ENCODE data around the gene ACVR2B. TPM values are rescaled to one million over a fixed set of nuclear protein-coding genes. Genes with fewer than 3 reads are reported as not detected.

The ACVR2B gene
- total and polyA plus RNA-seq, 2 experiments from 2014 or later, result 27.9 to 98.7 TPM

DNA sequence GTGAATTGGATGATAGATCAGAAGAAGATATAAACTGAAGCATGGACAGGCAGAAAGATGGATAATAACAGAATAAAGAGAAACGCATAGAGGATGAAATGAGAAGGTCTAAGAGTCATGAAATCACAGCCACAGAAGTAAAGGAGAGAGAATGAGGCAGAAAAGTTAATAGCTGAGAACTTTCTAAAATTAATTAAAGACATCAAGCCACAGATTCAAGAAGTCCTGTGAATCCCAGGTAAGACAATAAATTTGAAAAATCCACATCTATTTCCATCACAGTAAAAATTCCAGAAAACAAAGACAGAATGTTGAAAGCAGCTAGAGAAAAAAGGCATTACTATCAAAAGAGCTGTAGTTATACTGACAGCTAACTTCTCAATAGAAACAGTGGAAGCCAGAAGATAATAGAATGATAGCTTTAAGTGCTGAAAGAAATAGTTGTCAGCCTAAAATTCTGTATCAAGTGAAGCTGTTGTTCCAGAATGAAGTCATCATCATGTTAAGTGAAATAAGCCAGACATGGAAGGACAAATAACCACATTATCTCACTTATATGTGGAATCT, 12.0 kb downstream of the ACVR2B start:
- ATAC-seq (no peak), DNase-seq (ENCODE audit: low spot score) (no peak)
- H3K79me2 ChIP-seq (replicated peaks; ENCODE audit: insufficient read depth), result peaks cover 100% of the 10 kb centered on the region
- Mint-ChIP-seq H3K9me3 (peaks cover 39% of the 10 kb centered on the region), H3K4me1 (peaks cover 1% of the 10 kb centered on the region; the same call in 2 of the 3 replicates), H3K27ac (no peak overlapping the region), H3K27me3 (ENCODE audit: insufficient read depth, low read depth, poor library complexity) (peaks cover 2% of the 10 kb centered on the region), H3K4me3 (no peak overlapping the region), H3K36me3 (ENCODE audit: low read depth) (peaks cover 42% of the 10 kb centered on the region)
- peaks cover 67% of the 10 kb centered on the region for H4K20me1 ChIP-seq (replicated peaks; ENCODE audit: insufficient read depth)
- no peaks in the 10 kb centered on the region for H3K27me3 ChIP-seq (ENCODE audit: insufficient read depth)
- H3K4me1 ChIP-seq (ENCODE audit: insufficient read depth), result no peaks in the 10 kb centered on the region; the same call in 1 of the 2 replicates
- H3K4me3 ChIP-seq, result no peak overlapping the region
- H3K4me2 ChIP-seq, result no peak overlapping the region
- H3F3A ChIP-seq (replicated peaks; ENCODE audit: low read depth), result no peaks in the 10 kb centered on the region
- H3K36me3 ChIP-seq (ENCODE audit: insufficient read depth), result no peaks in the 10 kb centered on the region
- H3K27ac ChIP-seq (ENCODE audit: low read depth), result no peak overlapping the region
- no peak overlapping the region for H2AFZ ChIP-seq
- no peak for TF ChIP-seq ZNF331 (CRISPR knock-in tag; IDR thresholded peaks at IDR 0.05; ENCODE audit: low read depth)
- no peak for TF ChIP-seq EZH2phosphoT487 (IDR thresholded peaks at IDR 0.05; ENCODE audit: unreplicated experiment)
- TF ChIP-seq NANOG (IDR thresholded peaks at IDR 0.05; ENCODE audit: borderline replicate concordance), result no peak
- TF ChIP-seq CREB1 (CRISPR knock-in tag; IDR thresholded peaks at IDR 0.05; ENCODE audit: low read depth), result no peak
- TF ChIP-seq EZH2 (IDR thresholded peaks at IDR 0.05; ENCODE audit: low read depth, unreplicated experiment), result no peak
- TF ChIP-seq STAT1 (IDR thresholded peaks at IDR 0.05; ENCODE audit: unreplicated experiment), result no peak
- H3K9me2 ChIP-seq (ENCODE audit: insufficient read depth), result no peaks in the 10 kb centered on the region

DNA sequence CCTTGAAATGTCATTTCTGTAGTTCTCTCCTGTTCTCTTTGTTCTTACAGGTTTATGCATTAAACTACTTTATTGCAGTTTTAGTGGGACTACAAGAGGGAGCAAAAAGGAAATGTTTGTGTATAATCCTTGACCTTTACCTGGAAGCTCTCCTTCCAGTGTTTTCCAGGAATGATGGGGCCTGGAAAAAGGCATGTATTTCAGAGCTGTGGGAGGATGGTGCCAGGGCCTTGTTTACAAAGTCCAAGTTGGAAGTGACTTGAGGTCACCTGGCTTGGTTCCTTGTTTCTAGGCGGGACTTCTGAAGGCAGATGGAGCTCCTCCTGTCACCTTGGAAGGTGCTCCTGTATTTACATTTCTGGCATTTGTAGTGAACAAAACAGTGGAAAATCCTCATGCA, 15.1 kb downstream of the ACVR2B start:
- ATAC-seq, result no peak
- no peaks in the 10 kb centered on the region for H3K9me2 ChIP-seq (ENCODE audit: insufficient read depth)
- H3K79me2 ChIP-seq (replicated peaks; ENCODE audit: insufficient read depth), result peaks cover 100% of the 10 kb centered on the region
- no peak for DNase-seq (ENCODE audit: low spot score)
- no peaks in the 10 kb centered on the region for H3K36me3 ChIP-seq (ENCODE audit: insufficient read depth)
- H3K4me3 Mint-ChIP-seq, result no peak overlapping the region
- peaks cover 10% of the 10 kb centered on the region; the same call in 2 of the 3 replicates for H3K4me1 Mint-ChIP-seq
- no peak overlapping the region for H3K27ac Mint-ChIP-seq
- H3K36me3 Mint-ChIP-seq (ENCODE audit: low read depth), result peaks cover 44% of the 10 kb centered on the region
- peaks cover 57% of the 10 kb centered on the region for H4K20me1 ChIP-seq (replicated peaks; ENCODE audit: insufficient read depth)
- peaks cover 39% of the 10 kb centered on the region for H3K9me3 Mint-ChIP-seq
- no peak overlapping the region for H3K27ac ChIP-seq (ENCODE audit: low read depth)
- H3F3A ChIP-seq (replicated peaks; ENCODE audit: low read depth), result no peaks in the 10 kb centered on the region
- H3K27me3 ChIP-seq (ENCODE audit: insufficient read depth), result no peaks in the 10 kb centered on the region
- no peak overlapping the region for H3K4me3 ChIP-seq
- no peak overlapping the region for H3K4me2 ChIP-seq
- no peak overlapping the region for H2AFZ ChIP-seq
- H3K27me3 Mint-ChIP-seq (ENCODE audit: insufficient read depth, low read depth, poor library complexity), result no peaks in the 10 kb centered on the region
- no peaks in the 10 kb centered on the region for H3K4me1 ChIP-seq (ENCODE audit: insufficient read depth)
- TF ChIP-seq NANOG (IDR thresholded peaks at IDR 0.05; ENCODE audit: borderline replicate concordance), result no peak
- TF ChIP-seq, protein P1, sequence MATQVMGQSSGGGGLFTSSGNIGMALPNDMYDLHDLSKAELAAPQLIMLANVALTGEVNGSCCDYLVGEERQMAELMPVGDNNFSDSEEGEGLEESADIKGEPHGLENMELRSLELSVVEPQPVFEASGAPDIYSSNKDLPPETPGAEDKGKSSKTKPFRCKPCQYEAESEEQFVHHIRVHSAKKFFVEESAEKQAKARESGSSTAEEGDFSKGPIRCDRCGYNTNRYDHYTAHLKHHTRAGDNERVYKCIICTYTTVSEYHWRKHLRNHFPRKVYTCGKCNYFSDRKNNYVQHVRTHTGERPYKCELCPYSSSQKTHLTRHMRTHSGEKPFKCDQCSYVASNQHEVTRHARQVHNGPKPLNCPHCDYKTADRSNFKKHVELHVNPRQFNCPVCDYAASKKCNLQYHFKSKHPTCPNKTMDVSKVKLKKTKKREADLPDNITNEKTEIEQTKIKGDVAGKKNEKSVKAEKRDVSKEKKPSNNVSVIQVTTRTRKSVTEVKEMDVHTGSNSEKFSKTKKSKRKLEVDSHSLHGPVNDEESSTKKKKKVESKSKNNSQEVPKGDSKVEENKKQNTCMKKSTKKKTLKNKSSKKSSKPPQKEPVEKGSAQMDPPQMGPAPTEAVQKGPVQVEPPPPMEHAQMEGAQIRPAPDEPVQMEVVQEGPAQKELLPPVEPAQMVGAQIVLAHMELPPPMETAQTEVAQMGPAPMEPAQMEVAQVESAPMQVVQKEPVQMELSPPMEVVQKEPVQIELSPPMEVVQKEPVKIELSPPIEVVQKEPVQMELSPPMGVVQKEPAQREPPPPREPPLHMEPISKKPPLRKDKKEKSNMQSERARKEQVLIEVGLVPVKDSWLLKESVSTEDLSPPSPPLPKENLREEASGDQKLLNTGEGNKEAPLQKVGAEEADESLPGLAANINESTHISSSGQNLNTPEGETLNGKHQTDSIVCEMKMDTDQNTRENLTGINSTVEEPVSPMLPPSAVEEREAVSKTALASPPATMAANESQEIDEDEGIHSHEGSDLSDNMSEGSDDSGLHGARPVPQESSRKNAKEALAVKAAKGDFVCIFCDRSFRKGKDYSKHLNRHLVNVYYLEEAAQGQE (IDR thresholded peaks at IDR 0.05; ENCODE audit: unreplicated experiment), result no peak
- TF ChIP-seq ZNF331 (CRISPR knock-in tag; IDR thresholded peaks at IDR 0.05; ENCODE audit: low read depth), result no peak
- TF ChIP-seq, protein P2, sequence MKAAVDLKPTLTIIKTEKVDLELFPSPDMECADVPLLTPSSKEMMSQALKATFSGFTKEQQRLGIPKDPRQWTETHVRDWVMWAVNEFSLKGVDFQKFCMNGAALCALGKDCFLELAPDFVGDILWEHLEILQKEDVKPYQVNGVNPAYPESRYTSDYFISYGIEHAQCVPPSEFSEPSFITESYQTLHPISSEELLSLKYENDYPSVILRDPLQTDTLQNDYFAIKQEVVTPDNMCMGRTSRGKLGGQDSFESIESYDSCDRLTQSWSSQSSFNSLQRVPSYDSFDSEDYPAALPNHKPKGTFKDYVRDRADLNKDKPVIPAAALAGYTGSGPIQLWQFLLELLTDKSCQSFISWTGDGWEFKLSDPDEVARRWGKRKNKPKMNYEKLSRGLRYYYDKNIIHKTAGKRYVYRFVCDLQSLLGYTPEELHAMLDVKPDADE (IDR thresholded peaks at IDR 0.05), result no peak
- no peak for TF ChIP-seq STAT1 (IDR thresholded peaks at IDR 0.05; ENCODE audit: unreplicated experiment)
- no peak for TF ChIP-seq EZH2phosphoT487 (IDR thresholded peaks at IDR 0.05; ENCODE audit: unreplicated experiment)
- no peak for TF ChIP-seq JUNB (IDR thresholded peaks at IDR 0.05; ENCODE audit: unreplicated experiment)
- TF ChIP-seq CREB1 (CRISPR knock-in tag; IDR thresholded peaks at IDR 0.05; ENCODE audit: low read depth), result no peak
- TF ChIP-seq, protein P3, sequence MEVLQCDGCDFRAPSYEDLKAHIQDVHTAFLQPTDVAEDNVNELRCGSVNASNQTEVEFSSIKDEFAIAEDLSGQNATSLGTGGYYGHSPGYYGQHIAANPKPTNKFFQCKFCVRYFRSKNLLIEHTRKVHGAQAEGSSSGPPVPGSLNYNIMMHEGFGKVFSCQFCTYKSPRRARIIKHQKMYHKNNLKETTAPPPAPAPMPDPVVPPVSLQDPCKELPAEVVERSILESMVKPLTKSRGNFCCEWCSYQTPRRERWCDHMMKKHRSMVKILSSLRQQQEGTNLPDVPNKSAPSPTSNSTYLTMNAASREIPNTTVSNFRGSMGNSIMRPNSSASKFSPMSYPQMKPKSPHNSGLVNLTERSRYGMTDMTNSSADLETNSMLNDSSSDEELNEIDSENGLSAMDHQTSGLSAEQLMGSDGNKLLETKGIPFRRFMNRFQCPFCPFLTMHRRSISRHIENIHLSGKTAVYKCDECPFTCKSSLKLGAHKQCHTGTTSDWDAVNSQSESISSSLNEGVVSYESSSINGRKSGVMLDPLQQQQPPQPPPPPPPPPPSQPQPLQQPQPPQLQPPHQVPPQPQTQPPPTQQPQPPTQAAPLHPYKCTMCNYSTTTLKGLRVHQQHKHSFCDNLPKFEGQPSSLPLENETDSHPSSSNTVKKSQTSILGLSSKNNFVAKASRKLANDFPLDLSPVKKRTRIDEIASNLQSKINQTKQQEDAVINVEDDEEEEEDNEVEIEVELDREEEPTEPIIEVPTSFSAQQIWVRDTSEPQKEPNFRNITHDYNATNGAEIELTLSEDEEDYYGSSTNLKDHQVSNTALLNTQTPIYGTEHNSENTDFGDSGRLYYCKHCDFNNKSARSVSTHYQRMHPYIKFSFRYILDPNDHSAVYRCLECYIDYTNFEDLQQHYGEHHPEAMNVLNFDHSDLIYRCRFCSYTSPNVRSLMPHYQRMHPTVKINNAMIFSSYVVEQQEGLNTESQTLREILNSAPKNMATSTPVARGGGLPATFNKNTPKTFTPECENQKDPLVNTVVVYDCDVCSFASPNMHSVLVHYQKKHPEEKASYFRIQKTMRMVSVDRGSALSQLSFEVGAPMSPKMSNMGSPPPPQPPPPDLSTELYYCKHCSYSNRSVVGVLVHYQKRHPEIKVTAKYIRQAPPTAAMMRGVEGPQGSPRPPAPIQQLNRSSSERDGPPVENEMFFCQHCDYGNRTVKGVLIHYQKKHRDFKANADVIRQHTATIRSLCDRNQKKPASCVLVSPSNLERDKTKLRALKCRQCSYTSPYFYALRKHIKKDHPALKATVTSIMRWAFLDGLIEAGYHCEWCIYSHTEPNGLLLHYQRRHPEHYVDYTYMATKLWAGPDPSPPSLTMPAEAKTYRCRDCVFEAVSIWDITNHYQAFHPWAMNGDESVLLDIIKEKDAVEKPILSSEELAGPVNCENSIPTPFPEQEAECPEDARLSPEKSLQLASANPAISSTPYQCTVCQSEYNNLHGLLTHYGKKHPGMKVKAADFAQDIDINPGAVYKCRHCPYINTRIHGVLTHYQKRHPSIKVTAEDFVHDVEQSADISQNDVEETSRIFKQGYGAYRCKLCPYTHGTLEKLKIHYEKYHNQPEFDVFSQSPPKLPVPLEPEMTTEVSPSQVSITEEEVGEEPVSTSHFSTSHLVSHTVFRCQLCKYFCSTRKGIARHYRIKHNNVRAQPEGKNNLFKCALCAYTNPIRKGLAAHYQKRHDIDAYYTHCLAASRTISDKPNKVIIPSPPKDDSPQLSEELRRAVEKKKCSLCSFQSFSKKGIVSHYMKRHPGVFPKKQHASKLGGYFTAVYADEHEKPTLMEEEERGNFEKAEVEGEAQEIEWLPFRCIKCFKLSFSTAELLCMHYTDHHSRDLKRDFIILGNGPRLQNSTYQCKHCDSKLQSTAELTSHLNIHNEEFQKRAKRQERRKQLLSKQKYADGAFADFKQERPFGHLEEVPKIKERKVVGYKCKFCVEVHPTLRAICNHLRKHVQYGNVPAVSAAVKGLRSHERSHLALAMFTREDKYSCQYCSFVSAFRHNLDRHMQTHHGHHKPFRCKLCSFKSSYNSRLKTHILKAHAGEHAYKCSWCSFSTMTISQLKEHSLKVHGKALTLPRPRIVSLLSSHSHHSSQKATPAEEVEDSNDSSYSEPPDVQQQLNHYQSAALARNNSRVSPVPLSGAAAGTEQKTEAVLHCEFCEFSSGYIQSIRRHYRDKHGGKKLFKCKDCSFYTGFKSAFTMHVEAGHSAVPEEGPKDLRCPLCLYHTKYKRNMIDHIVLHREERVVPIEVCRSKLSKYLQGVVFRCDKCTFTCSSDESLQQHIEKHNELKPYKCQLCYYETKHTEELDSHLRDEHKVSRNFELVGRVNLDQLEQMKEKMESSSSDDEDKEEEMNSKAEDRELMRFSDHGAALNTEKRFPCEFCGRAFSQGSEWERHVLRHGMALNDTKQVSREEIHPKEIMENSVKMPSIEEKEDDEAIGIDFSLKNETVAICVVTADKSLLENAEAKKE (CRISPR knock-in tag; IDR thresholded peaks at IDR 0.05), result no peak
- TF ChIP-seq ZNF114 (CRISPR knock-in tag; IDR thresholded peaks at IDR 0.05), result no peak
